Activated CD8-positive, alpha-beta memory T cell treated with anti-CD3 and anti-CD28 coated beads for 4 hours (primary cell): ENCODE results near the gene SLC25A34.
"Not testable (repeated sequence)": the region's sequence is repeated elsewhere in the genome, so short reads cannot be mapped to it uniquely, and the experiment has no call there.

Source experiments
- DNase-seq, 2 donors: peaks; one replicate each; pipeline ENCODE4 v3.0.0-alpha.2; 2020; ENCODE audit warnings: low read depth in 2 of 2

SLC25A34 gene

DNA sequence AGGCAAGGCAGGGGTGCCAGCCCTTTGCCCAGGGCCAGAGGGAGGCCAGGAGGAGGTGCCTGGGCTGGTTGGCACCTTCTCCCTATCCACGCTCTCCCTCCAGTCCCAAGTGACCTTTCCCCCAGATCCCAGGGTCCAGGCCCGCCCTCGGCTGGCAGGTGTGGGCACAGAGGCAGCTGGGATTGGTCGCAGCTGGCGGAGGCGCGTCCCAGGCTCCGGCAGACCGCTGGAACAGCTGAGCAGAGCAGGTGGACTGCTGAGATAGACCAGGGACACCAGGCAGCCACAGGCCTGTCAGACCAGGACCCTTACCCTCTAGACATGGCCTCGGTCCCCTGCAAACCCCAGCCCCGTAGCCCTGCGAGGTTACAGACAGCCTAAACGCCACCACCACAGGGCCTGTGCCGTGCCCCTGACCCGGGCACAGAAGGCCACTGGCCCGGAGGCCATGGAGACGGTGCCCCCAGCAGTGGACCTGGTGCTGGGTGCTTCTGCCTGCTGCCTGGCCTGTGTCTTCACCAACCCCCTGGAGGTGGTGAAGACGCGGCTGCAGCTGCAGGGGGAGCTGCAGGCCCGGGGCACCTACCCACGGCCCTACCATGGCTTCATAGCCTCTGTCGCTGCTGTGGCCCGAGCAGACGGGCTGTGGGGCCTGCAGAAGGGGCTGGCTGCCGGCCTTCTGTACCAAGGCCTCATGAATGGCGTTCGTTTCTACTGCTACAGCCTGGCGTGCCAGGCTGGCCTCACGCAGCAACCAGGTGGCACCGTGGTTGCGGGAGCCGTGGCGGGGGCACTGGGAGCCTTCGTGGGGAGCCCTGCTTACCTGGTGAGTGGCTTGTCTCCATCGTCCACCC is at the start of gene SLC25A34:
SLC25A34 (plus strand) TSS at position 221 of the 854 bp plus-strand sequence; CDS start at position 449, 228 bp downstream.
- no peak for DNase-seq

DNA sequence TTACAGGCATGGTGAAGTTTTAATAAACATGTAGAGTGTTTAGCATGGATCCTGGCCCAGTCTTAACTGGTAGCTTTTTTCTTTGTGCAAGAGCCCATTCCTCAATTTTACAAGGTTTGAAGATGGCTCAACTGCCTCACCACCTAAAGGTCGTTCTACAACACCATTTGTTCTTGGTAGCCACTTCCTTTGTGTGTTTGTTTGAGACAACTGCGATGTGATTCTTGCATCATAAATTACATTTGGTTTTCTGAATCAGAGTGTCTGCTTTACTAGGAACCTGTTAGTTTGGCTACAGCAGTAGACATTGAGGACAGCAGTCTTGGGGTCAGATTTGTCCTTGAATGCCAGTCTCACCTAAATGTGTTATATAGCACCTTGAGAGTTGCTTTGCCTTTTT is 48.6 kb upstream of the SLC25A34 start:
- no peak for DNase-seq

DNA sequence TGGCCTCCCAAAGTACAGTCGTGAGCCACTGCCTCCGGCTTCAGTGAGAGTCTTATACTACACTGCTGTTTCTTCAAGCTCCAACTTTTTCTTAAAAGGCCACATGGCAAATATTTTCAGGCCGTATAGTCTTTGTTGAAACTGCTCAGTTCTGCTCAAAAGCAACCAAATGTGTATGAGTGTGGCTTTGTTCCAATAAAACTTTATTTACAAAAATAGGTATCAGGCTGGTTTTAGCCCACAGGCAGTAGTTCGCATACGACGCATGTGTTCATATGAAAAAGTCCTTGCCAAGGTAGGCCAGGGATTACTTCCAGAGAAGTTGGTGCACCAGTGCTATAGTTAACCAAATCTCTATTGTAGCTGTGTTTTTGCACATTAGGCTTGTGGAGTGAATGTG is 45.7 kb upstream of the SLC25A34 start:
- DNase-seq, result no peak

DNA sequence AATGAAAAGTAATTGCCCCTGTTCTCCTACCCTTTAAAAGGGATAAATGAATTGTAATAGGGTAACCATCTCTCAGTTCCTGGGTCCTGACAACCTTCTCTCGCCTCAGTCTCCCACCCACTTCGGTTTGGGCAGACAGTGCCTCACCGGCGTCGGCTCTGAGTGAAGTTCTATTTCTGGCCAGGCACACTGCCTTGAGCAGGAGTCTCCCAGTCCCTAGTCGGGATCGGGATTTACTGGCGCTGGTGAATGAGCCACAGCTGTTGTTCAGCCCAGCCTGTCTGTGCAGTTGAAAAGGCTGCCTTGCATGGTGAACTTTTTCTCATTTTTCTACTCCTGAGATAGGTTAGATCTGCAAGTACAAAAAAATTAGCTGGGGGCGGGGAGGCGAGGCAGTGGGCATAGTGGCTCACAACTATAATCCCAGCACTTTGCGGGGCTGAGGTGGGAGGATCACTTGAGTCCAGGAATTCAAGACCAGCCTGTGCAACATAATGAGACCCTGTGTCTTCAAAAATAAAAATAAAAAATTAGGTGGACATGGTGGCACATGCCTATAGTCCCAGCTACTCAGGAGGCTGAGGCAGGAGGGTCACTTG is 44.5 kb upstream of the SLC25A34 start:
- DNase-seq, result no peak

DNA sequence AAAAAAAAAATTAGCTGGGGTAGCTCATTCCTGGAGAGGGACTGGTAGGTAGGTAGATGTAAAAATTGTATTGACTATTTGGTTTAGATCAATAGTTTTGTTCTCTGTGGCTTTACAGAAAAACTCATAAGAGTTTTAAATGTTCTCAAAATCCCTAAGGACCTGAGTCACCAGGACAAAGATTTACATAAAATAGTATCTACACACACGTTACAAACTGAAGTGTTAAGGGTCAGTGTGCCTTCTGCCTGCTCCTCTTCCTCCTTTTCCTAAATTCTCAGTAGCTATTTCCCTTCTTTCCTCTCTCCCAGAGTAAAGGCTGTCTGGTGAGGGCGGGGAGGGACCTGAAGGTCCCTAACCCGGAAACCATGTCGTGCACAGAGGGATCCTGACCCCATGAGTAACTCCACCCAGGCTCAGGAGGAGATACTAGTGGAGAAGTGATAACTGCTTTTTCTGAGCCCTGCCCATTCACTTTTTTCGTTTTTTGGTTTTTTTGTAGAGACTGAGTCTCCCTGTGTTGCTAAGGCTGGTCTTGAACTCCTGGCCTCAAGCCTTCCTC is 43.9 kb upstream of the SLC25A34 start:
- no peak for DNase-seq

DNA sequence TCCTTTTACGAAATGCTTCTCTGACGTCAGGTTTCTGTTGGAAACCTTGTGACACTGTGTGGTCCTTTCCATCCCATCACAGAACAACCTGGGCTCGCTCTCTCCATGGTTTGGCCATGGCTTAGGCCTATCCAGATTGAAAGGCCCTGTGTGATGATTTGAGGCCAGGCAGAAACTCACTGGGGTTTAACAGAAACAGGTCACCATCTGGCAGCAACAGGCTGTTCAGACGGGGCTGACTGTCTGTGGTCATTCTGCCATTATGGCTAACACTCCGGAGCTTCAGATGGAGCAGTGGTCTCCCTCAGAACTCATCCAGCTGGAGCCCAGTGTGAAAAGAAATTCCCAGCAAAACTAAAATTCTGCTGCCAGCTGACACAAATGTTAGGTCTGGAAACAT is 42.7 kb upstream of the SLC25A34 start:
- no peak for DNase-seq

DNA sequence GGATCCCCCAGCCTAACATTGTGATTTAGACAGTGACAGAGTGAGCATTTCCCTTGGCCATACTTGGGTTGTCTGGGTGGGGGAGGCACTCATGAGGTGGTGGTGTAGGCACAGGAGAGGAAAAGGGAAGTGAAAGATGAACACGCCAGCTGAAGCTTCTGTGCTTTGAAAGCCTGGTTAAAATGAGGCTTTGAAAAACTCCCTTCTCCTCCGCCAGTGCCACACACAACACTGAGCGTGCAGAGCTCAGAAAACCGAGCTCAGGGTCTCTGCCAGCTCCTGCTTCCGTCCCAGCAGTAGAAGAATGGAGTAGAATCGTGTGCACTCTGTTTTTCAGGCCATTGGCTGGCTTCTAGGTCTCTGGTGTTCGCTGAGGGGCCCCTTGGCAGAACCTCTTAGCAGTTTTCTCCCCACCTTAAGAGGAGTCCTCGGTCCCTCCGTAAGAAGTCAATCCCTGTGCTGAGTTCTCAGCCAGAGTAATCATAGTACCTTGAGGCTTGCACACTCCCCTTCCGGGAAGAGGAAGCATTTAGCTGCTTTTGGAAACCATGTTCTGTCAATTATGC is 39.0 kb upstream of the SLC25A34 start:
- no peak for DNase-seq

DNA sequence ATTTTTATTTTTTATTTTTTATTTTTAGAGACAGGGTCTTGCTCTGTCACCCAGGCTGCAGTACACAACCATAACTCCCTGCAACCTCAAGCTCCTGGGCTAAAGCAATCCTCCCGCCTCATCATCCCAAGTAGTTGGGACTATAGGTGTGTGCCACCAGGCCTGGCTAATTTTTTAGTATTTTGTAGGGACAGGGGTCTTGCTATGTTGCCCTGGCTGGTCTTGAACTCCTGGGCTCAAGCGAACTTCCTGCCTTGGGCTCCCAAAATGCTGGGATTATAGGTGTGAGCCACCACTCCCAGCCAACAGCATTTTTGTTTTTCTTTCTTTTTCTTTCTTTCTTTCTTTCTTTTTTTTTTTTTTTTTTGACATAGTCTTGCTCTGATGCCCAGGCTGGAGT is 37.9 kb upstream of the SLC25A34 start:
- no peak for DNase-seq

DNA sequence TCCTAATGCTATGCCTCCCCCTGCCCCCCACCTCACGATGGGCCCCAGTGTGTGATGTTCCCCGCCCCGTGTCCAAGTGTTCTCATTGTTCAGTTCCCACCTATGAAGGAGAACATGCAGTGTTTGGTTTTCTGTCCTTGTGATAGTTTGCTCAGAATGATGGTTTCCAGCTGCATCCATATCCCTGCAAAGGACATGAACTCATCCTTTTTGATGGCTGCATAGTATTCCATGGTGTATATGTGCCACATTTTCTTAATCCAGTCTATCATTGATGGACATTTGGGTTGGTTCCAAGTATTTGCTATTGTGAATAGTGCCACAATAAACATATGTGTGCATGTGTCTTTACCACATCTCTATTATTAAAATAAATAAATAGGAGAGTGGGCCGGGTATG is 36.7 kb upstream of the SLC25A34 start:
- DNase-seq, result not testable (repeated sequence)

DNA sequence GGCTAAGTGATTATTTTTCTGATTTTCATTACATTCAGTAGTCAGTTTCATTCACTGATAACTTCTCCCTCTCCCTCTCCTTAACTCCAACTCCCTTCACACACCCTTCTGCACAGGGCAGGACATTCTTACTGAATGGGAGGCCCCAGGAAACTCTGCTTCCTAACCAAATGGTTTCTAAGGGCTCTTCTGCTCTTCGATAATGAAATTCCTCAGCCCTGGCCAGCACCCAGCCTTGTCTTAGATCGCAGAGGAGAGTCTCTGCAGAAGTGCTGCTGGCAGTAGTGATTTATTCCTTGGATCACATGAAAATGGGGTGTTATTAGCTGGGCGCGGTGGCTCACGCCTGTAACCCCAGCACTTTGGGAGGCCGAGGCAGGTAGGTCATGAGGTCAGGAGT is 35.5 kb upstream of the SLC25A34 start:
- DNase-seq, result no peak

DNA sequence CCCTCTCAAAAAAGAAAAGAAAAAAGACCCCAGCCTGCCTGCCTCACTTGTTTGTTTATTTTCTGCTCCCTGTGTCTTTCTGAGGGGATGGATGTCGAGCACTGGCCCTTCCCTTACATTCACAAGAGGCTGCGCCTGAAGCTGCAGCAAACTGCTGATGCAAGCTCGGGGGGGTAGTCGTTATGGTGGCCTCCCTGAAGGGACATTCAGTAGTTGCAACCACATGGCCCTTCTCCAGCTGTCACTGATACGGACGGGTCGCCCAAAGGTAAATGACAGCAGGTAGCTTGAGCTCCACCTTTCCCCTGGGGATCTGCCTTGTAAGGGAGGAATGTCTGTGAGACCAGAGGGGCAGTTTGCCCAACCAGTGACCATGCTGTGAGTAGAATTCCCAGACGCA is 34.3 kb upstream of the SLC25A34 start:
- DNase-seq, result no peak

DNA sequence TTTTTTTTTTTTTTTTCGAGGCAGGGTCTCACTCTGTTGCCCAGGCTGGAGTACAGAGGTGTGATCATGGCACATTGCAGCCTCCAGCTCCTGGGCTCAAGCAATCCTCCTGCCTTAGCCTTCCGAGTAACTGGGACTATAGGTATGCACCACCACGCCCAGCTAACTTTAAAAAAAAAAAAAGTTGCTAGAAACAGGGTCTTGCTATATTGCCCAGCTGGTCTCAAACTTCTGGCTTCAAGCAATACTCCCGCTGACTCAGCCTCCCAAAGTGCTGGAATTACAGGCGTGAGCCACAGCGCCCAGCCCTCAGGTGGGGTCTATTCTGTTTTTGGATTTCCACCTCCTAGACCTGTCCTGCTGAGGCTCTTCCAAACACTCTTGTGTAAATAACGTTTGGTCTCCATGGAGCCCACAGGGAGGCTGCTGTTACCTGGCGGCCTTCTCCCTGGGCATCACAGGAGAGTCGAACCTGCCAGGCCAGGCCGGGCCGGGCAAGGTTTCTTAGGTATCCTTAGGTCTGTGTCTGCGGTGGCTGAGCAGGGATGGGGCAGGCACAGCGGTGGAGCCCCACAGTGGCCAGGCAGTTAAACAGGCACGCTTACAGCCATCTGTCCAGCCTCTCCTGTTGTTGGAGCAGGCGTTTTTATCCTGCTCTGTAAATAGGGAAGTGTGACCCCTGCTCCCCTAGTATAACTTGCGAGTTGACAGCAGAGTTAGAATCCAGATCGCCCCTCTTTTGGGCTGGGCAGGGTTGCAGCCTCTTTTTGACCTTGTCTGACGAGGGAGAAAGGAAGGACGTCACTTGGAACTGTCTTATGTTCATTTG is 33.1 kb upstream of the SLC25A34 start:
- DNase-seq, result no peak

DNA sequence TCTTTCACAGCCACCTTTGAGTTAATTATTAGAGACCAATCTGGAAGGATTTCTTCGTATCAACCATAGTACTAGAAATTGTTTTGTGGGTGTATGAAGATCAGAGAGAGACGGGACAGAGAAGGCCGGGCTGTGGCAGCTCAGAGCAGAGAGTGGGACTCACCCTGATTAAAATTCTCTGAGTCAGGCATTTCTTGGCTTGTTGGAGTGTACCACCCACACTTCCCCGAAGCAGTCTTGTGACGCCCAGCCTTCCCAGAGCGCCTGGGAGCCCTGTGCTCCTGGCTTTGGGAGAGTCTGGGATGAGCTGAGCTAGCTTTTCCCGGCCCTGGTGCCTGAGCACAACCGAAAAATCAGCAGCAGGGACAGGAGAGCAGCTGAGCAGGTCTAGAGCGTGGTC is 32.5 kb upstream of the SLC25A34 start:
- DNase-seq, result no peak

DNA sequence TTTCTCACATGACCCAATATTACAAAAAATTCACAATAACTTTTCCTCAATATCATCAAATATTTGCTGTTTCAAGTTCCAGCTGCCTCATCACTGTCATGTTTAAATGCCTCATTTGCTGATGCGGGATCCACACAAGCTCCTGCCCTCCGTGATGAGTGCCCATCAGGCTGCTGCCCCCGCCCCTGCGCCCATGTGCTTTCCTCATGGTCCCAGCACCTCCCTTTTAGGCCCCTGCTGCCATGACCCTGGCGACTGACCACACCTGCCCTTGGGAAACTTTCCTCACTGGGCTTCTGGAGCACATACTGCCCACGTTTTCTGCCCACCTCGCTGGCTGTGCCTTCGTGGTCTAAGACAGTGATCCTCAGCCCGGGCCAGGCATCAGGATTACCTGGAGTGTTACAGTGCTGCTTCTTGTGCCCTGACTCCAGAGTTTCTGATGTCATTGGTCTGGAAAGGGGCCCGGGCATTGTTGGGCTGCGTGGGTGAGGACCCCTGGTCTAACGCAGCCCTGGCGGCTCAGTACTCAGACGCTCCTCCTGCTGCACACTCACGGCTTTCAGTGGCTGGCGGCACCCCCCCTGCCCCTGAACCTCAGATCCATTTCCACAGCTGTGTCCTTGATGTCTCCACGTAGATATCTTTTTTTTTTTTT is 31.4 kb upstream of the SLC25A34 start:
- no peak for DNase-seq

DNA sequence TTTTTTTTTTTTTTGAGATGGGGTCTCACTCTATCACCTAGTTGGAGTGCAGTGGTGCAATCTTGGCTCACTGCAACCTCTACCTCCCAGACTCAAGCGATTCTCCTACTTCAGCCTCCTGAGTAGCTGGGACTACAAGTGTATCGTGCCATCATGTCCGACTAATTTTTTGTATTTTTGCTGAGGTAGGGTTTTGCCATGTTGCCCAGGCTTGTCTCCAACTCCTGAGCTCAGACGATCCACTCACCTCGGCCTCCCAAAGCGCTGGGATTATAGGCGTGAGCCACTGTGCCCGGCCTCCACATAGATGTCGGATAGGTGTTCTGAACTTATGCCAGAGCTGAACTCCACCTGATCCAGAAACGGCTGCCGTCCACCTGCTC is 30.9 kb upstream of the SLC25A34 start:
- no peak for DNase-seq

DNA sequence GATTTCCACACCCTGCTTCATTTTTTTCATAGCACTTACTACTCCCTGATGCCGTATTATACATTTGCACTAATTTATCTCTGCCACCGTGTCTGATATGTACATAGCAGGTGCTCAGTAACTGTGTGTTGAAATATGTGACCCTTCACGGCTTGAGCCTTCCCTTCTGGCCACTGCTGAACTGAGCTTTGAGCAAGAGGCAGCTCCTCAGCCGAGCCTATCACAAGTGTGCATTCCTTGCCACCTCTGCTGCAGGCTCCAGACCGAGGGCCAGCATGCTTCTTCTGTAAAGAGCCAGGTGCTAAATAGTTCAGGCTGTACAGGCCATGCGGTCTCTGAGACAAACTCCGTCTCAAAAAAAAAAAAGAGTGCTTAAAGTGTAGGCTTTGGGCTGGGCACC is 29.3 kb upstream of the SLC25A34 start:
- DNase-seq, result no peak

DNA sequence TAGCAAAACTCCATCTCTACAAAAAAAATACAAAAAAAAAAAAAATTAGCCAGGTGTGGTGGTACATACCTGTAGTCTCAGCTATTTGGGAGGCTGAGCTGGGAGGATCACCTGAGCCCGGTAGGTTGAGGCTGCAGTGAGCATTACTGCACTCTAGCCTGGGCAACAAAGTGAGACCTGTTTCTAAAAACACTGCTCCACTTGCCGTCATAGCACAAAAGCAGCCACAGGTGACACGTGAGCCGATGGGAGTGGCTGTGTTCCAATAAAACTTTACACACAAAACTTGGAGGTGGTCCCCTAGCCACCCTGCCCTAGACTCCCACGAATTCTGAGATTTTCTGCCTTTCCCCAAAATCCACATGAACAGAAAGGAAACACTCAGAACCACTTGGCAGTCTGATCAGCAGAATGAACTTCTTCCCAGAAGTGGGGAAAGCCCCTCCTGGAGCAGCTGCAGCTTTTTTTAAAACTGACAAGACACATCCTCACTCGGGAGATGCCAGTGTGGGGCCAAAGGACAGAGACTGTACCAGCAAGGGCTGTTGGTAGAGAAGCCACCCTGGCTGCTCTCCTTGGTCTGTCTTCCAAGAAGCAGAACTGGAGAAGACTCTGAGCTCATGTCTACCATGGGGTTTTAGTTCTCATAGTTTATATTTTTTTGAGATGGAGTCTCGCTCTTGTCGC is 28.7 kb upstream of the SLC25A34 start:
- DNase-seq, result no peak

DNA sequence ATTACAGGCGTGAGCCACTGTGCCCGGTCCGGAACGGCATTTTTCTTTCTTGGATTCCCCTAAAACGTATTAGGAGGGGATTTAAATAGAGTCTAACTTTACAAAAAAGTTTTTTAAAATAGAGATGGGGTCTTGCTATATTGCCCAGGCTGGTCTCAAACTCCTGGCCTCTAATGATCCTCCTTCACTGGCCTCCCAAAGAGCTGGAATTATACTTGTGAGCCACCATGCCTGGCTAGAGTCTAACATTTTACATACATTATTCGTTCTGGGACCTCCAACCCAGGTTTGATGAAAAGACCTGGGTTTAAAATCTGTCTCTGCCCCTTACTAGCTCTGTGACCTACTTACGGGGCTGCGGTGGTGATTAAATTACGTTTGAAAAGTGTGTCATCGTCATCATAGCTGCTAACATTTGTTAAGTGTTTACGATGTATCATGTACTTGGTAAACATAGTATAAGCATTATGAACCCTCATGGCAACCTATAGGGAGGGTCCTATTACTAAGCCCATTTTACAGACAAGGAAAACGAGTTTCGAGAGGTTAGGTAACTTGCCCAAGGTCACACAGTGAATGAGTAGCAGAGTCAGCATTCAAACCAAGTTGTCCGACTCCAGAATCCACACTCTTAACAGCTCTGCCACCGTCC is 27.4 kb upstream of the SLC25A34 start:
- DNase-seq, result no peak

DNA sequence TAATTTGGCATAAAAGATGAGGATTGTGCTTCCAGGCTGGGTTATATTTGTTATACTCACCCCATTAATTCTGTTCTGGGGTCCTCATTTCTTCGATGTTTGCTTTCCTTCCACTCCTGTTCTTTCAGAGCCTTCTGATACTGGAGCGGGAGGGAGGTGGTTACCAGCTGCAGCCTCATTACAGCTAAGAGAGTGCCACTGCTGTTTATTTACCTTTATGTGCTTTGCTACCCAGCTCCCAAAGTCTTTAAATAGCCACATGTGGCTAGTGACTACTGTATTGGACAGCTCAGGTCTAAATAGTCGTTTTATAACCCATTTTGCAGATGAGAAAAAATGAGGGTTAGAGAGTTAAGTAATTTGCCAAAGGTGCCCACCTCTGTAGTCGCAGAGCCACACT is 26.8 kb upstream of the SLC25A34 start:
- DNase-seq, result no peak

DNA sequence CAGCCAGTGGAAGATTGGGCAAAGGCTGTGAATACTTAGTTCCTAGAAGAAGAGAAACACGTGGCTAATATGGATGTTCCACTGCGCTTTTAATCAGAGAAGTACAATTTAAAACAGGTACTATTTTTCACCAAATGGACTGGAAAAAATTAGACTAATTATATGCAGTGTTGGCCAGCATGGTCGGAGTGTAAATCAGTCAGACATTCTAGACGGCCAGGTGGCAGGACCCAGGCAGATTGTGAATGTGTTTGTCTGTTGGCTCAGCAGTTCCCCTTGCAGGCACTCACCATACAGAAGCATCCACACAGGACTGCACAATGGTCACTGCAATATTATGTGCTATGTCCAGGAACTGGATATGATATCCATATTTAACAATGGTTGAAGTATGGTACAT is 23.9 kb upstream of the SLC25A34 start:
- no peak for DNase-seq
